ENCODE results near the gene ANAPC7.

Gene ANAPC7, protein sequence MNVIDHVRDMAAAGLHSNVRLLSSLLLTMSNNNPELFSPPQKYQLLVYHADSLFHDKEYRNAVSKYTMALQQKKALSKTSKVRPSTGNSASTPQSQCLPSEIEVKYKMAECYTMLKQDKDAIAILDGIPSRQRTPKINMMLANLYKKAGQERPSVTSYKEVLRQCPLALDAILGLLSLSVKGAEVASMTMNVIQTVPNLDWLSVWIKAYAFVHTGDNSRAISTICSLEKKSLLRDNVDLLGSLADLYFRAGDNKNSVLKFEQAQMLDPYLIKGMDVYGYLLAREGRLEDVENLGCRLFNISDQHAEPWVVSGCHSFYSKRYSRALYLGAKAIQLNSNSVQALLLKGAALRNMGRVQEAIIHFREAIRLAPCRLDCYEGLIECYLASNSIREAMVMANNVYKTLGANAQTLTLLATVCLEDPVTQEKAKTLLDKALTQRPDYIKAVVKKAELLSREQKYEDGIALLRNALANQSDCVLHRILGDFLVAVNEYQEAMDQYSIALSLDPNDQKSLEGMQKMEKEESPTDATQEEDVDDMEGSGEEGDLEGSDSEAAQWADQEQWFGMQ

DNA sequence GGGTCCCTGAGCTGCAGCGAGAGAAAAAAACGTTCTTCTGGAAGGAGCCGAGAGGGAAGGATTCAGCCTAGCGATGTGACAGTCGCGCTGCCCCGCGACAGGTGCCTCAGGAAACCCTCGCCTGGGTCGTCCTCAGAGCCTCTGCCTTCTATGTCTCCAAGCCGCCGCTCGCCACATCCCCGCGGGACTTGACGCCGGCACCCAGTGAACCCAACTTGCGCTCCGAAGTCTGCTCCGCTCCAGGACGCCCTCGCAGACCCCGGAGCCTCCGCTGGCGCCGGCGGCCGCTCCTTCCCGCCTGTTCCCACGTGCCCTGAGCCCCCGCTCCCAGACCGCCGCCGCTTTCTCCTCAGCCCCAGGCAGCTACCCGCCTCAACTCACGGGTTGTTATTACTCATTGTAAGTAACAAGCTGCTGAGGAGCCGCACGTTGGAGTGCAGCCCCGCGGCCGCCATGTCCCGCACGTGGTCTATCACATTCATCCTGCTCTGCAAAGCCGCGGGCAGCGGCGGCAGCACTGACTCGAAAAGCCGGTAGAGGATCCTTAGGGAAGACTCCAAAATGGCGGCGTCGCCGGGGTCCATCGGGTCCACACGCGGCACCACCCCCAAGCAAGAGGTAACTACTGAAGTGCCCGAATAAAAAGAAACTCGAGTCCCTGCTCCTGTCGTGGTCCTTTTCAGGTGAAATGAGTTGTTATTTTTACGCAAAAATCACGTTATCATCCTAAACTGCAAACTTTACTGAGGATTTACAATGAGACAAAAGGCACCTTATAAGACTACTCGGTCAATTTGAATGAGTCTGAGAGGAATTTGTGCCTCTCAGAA lies at the start of gene ANAPC7:
Gene ANAPC7, minus strand, starts transcription at position 563 of the 830 bp plus-strand sequence. Its CDS starts 81 bp downstream, at position 482.
- Histone ChIP-seq H3K4me3 (ENCODE audit: low read depth, low read length, poor library complexity, severe bottlenecking) (peak within 1 kb of the TSS; percentile 94), H3K4me2 (ENCODE audit: low read length) (peak within 1 kb of the TSS; percentile 92), H3K9ac (ENCODE audit: low read length) (peak within 1 kb of the TSS; percentile 94), H3K79me2 (ENCODE audit: insufficient read depth, low read length) (peaks cover 35% of the 10 kb centered on the region), H3F3A (ENCODE audit: insufficient read depth, low read length) (no peaks in the 10 kb centered on the region), H3K9me3 (ENCODE audit: low read length) (no peaks in the 10 kb centered on the region), H3K27me3 (ENCODE audit: insufficient read depth, low read length) (no peaks in the 10 kb centered on the region), H3K4me1 (ENCODE audit: insufficient read depth, low read length, severe bottlenecking) (peaks cover 12% of the 10 kb centered on the region), H3K27ac (ENCODE audit: low read depth, low read length, poor library complexity, severe bottlenecking) (peak within 1 kb of the TSS; percentile 93), H2AFZ (ENCODE audit: low read length) (peak within 1 kb of the TSS; percentile 100), H4K20me1 (ENCODE audit: insufficient read depth, low read length) (no peaks in the 10 kb centered on the region), H3K9me2 (ENCODE audit: low read depth, low read length) (no peaks in the 10 kb centered on the region), H3K36me3 (ENCODE audit: insufficient read depth, low read length) (peaks cover 20% of the 10 kb centered on the region)
- no peak for TF ChIP-seq EZH2 (IDR thresholded peaks at IDR 0.05; ENCODE audit: borderline replicate concordance, low read length)
- TF ChIP-seq, protein P1, sequence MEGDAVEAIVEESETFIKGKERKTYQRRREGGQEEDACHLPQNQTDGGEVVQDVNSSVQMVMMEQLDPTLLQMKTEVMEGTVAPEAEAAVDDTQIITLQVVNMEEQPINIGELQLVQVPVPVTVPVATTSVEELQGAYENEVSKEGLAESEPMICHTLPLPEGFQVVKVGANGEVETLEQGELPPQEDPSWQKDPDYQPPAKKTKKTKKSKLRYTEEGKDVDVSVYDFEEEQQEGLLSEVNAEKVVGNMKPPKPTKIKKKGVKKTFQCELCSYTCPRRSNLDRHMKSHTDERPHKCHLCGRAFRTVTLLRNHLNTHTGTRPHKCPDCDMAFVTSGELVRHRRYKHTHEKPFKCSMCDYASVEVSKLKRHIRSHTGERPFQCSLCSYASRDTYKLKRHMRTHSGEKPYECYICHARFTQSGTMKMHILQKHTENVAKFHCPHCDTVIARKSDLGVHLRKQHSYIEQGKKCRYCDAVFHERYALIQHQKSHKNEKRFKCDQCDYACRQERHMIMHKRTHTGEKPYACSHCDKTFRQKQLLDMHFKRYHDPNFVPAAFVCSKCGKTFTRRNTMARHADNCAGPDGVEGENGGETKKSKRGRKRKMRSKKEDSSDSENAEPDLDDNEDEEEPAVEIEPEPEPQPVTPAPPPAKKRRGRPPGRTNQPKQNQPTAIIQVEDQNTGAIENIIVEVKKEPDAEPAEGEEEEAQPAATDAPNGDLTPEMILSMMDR (IDR thresholded peaks at IDR 0.05; ENCODE audit: low read length), result no peak

DNA sequence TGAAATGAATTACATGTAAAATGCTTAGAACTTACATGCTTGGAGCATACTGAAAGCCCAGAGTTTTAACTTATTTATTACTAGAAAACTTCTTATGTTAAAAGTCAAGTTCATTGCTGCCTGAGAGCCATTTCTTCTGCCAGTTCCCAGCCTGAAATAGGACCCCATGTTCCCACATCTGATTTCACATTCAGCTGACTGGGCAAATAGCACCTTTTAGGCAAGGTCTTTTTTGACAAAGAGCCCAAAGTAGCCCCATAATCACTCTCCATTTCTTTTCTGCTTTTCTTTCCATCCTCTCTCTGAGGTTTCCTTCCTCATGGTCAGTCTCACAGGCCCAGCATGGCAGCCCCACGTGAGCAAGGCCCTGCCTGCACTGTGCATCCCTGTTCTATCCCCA lies 47.8 kb upstream of the ANAPC7 start:
- H3K36me3 ChIP-seq (ENCODE audit: insufficient read depth, low read length), result peaks cover 20% of the 10 kb centered on the region; the same call in 1 of the 2 replicates
- H3F3A ChIP-seq (ENCODE audit: insufficient read depth, low read length), result no peaks in the 10 kb centered on the region

More for the DNA sequence above, 47.8 kb upstream of the ANAPC7 start:
- no peak overlapping the region for H3K4me2 ChIP-seq (ENCODE audit: low read length)
- H3K27ac ChIP-seq (ENCODE audit: low read depth, low read length, poor library complexity, severe bottlenecking), result peak overlapping the region; percentile 69
- no peaks in the 10 kb centered on the region for H4K20me1 ChIP-seq (ENCODE audit: insufficient read depth, low read length)
- H3K4me3 ChIP-seq (ENCODE audit: low read depth, low read length, poor library complexity, severe bottlenecking), result no peak overlapping the region
- TF ChIP-seq, protein P1 (IDR thresholded peaks at IDR 0.05; ENCODE audit: low read length), result no peak
- no peak for TF ChIP-seq EZH2 (IDR thresholded peaks at IDR 0.05; ENCODE audit: borderline replicate concordance, low read length)
- H3K4me1 ChIP-seq (ENCODE audit: insufficient read depth, low read length, severe bottlenecking), result peaks cover 31% of the 10 kb centered on the region
- no peaks in the 10 kb centered on the region for H3K9me3 ChIP-seq (ENCODE audit: low read length)
- no peaks in the 10 kb centered on the region for H3K27me3 ChIP-seq (ENCODE audit: insufficient read depth, low read length)
- H3K9me2 ChIP-seq (ENCODE audit: low read depth, low read length), result no peaks in the 10 kb centered on the region
- H3K79me2 ChIP-seq (ENCODE audit: insufficient read depth, low read length), result peaks cover 24% of the 10 kb centered on the region
- no peak overlapping the region for H3K9ac ChIP-seq (ENCODE audit: low read length)
- H2AFZ ChIP-seq (ENCODE audit: low read length), result no peak overlapping the region

All from OCI-LY1 (cell line).